ENCODE measurements around the gene PPP1R36.
A peak's percentile ranks its signal among the peaks of the same experiment; 100 is the strongest.
"Not testable (repeated sequence)": the region's sequence is repeated elsewhere in the genome, so short reads cannot be mapped to it uniquely, and the experiment has no call there.

The PPP1R36 gene

GRCh38 chr14:64569646-64570045 lies 19.9 kb downstream of the PPP1R36 start:
- not testable (repeated sequence) for DNase-seq

DNA sequence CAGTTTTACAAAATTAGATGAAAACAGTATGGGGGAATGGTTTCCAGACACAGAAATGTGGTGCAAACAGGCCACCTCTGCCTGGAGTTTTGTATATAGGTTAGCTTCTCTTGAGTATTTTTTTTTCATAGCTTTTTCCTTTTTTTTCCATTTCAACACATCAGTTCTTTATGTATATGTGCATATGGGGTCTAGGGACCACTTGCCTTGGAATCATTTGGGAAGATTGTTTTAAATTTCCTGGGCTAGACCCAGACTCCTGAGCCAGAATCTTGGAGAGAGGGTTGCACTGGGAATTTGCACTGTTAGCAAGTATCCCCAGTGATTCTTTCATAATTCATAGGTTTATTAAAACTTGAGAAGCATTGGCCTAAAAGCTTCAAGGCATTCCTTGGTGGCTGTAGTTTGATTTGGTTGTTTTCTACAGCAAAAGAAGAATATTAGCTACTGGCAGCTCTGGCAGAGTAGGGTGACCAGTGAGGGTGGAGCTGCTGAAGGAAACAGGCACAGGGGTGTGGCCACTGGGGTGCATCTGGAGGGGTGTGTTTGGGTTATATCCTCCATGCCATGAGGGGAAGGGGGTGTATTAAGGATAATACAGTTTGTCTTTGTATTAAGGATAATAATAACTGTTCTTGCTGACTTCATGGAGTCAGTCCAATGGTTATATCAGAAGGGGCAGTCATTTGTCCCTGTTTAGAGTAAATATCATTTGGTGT lies 22.8 kb downstream of the PPP1R36 start:
- DNase-seq = peak in 1 of 2 experiments; percentile 34

- DNase-seq = peak; percentile 84 to 86
Measured at GRCh38 chr14:64573109-64573508, 23.3 kb downstream of the PPP1R36 start.

GRCh38 chr14:64574371-64575107 lies 24.8 kb downstream of the PPP1R36 start:
- DNase-seq = no peak

DNA sequence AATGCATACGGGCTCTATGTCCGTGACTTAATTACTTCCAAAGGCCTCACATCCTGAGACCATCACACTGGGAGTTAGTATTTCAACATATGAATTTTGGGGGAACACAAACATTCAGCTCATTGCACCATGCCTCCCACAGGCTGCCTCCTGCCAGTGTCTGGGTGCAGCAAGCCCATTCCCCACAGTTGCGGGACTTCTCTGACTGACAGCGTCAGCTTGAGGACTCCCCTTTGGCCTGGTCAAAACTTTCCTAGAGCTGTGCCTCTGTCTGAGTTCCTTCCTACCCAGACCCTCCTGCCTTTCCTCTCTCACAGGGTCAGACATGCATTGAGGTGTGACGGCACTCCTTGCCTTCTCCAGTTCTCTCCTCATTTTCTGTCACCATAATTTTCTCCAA lies 27.4 kb downstream of the PPP1R36 start:
- no peak for DNase-seq

GRCh38 chr14:64580467-64580866 lies 30.7 kb downstream of the PPP1R36 start:
- no peak for DNase-seq

GRCh38 chr14:64581363-64581762 lies 31.6 kb downstream of the PPP1R36 start:
- DNase-seq = no peak

GRCh38 chr14:64581817-64582216 lies 32.1 kb downstream of the PPP1R36 start:
- DNase-seq = no peak

DNA sequence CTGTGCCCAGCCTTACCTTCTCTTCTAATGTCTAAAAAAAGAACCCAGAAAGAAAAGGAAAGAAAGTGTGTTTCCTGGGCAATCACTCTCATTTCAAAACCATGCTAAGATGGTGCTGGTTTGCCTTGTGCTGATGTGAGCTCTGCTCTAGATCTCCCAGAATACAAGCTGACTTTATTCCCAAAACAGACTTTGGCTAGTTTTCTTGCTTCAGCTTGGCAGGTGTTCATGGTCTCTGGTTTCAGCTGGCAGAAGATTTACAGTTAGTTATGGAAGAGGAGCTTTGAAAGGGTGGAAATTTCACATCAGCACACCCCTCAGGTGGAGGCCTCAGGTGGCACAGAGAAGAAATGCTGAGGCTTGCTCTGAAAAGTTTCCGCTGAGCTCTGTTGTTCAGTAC lies 34.4 kb downstream of the PPP1R36 start:
- DNase-seq = no peak

DNA sequence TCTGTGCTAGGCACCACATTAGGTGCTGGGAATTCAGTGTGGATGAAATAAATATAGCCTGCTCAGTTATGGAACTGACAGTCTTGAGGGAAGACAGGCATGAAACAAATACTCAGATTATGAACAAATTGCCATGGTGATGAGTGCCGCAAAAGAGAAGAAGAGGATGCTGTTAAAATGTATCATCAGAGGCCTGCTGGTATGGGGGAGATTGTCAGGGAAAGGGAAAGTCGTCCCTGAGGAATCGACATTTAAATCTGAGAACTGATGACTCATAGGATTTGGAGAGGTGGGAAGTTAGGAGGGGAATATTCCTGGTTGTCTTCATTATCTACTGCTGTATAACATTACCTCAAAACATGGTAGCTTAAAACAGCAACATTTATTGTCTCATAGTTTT lies 42.0 kb downstream of the PPP1R36 start:
- DNase-seq = no peak

DNA sequence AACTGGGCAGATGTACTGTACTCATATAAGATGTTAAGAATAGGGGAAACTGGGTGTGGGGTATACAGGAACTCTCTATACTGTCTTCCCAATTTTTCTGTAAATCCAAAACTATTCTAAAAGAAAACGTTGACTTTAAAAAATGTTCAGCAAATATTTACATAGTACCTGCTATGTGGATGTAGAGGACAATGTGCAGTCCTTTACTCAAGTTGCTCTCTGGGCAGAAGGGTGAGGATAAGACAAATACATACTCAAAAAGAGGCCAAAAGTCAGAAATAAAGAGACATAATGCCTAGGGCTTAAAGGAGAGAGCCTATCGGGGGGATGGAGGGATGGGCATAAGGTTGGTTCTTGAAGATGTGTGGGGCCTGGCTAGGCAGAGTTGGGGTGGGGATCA lies 44.7 kb downstream of the PPP1R36 start:
- DNase-seq = no peak

- DNase-seq = no peak
Measured at GRCh38 chr14:64598404-64598803, 48.6 kb downstream of the PPP1R36 start.

GRCh38 chr14:64601571-64601970 lies 51.8 kb downstream of the PPP1R36 start:
- no peak for DNase-seq

- no peak for DNase-seq
Measured at GRCh38 chr14:64602826-64603225, 53.1 kb downstream of the PPP1R36 start.

DNA sequence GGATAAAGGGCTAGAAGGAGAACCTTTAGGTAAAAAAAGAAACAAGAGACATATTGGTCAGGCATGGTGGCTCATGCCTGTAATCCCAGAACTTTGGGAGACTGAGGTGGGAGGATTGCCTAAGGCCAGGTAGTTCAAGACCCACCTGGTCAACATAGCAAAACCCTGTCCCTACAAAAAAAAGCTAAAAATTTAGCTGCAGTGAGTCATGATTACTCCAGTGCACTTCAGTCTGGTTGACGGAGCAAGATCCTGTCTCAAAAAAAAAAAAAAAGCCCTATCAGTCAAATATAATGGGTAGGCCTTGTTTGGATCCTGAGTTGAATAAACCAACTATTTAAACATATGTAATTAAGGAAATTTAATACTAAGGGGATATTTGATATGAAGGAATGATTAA lies 54.2 kb downstream of the PPP1R36 start:
- DNase-seq = no peak

GRCh38 chr14:64604881-64605280 lies 55.1 kb downstream of the PPP1R36 start:
- DNase-seq = peak; percentile 6 to 65

GRCh38 chr14:64605926-64606685 lies 56.3 kb downstream of the PPP1R36 start:
- DNase-seq = no peak

GRCh38 chr14:64610049-64610746 lies 60.4 kb downstream of the PPP1R36 start:
- DNase-seq = no peak

DNA sequence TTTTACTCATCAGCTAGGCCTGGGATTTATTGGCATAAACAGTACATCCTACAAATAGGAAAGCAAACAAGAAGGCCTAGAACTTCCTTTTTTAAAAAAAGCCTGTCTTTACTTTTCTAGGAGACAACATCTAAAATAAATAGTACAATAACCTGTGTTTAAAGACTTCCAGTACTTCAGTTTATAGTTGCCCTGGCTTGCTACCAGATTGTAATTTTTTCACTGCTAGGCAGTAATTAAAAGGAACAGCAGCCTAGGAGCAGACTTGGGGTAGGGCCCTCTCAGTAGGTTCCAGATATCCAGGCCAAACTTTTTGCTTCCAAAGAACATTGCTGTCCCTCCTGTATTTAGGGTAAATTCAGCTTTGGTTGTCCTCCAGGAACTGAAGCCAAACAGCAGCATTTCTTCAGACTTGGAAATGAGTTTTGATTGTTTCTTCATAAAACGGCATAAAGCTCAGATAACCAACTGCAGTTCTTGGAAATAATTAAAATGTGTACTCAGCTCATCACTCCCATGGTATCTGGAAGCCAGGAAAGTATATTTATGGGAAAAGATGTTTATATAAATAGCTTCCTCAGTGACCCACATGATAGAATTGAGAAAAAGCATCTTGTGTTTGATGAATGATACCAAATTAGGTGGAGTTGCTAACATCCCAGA lies 61.7 kb downstream of the PPP1R36 start:
- DNase-seq = no peak

- DNase-seq = no peak
Measured at GRCh38 chr14:64612021-64612380, 62.2 kb downstream of the PPP1R36 start.

- no peak for DNase-seq
Measured at GRCh38 chr14:64612971-64613666, 63.4 kb downstream of the PPP1R36 start.

DNA sequence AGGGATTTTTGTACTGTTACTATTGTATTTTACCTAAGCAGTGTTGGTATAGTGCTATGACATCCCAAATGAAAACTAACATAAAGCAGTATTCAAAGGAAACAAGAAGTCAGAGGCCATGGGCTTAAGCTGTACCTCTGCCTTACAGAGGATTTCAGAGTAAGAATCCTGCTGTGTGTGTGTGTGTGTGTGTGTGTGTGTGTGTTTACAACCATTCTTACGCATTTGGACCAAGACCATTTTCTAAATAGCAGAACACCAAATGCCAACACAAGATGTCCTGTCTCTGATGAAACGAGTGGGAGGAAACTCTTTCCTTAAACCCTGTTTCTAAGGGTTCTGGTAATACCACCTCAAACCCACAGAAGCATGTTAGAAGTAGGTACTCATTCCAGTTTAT lies 64.4 kb downstream of the PPP1R36 start:
- DNase-seq = no peak
